ENCODE measurements around the gene MRPS34.

DNA sequence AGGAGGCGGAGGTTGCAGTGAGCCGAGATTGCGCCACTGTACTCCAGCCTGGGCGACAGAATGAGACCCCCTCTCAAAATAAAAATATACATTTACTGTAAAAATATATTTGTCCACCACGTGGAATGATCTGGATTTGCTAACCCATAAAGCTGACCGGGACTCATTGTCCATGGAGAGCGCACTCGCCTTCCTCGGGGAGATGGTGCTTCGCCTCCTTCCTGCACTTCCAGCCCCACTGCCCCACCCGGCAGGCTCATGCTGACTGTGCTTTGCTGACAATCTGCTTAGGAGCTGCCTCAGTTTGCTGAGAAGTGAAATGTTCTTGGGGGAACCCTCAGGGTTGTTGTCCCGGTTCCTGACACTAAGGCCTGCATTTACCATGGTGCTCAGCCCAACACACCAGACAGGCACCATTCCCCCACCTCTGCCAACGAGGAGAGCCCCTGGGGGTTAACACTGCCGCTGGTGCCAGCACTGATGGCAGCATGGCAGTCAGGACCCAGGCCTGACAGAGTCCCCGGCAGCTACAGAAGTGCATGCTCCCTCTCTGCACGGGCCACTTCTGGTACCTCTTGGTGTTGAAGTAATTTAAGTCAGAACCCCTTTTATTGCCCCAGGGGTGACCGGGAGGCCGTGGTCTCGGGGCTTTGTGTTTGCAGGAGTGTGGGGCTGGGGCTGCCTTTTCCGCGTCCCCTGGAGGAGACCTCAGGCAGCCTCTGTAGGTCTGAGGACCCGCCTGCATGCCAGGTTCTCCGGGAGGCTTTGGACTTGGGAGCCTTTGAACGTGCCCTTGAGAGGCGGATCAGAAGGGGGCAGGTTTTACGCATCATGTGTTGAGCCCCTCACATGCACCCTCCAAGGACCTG lies 12.3 kb upstream of the MRPS34 start:
- TF ChIP-seq, protein P1, sequence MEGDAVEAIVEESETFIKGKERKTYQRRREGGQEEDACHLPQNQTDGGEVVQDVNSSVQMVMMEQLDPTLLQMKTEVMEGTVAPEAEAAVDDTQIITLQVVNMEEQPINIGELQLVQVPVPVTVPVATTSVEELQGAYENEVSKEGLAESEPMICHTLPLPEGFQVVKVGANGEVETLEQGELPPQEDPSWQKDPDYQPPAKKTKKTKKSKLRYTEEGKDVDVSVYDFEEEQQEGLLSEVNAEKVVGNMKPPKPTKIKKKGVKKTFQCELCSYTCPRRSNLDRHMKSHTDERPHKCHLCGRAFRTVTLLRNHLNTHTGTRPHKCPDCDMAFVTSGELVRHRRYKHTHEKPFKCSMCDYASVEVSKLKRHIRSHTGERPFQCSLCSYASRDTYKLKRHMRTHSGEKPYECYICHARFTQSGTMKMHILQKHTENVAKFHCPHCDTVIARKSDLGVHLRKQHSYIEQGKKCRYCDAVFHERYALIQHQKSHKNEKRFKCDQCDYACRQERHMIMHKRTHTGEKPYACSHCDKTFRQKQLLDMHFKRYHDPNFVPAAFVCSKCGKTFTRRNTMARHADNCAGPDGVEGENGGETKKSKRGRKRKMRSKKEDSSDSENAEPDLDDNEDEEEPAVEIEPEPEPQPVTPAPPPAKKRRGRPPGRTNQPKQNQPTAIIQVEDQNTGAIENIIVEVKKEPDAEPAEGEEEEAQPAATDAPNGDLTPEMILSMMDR (IDR thresholded peaks at IDR 0.05): no peak
- TF ChIP-seq POLR2A (IDR thresholded peaks at IDR 0.05): no peak

All from lower leg skin (tissue), 3 donors.